ENCODE results near the gene DPP6.

DNA sequence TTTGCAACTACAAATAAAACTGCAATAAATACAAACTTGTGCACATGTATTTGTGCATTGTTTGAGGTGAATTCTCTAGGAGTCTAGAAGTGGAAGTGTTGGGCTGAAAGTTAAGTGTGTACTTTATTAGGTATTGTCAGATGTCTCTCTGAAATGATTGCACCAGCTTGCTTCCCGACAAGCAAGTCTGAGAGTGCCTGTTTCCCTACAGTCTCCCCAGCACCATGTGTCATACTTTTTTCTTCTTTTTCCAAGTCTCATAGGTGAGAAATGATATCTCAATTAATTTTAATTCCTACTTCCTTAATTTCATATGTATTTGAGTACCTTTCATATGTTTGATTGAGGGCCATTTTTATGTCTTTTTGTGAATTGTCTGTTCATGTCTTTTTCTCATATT lies 614.6 kb downstream of the DPP6 start:
- no peak for TF ChIP-seq CTCF (IDR thresholded peaks at IDR 0.05; ENCODE audit: poor library complexity)
- TF ChIP-seq EZH2 (IDR thresholded peaks at IDR 0.05; ENCODE audit: borderline replicate concordance), result no peak
